NCI-H1694 (cell line): ENCODE data around the gene ADGRG7.

Experiments
- DNase-seq: peaks from one replicate; lab custom pipeline; 2025; lab: John Stamatoyannopoulos, UW

ADGRG7 gene

DNA sequence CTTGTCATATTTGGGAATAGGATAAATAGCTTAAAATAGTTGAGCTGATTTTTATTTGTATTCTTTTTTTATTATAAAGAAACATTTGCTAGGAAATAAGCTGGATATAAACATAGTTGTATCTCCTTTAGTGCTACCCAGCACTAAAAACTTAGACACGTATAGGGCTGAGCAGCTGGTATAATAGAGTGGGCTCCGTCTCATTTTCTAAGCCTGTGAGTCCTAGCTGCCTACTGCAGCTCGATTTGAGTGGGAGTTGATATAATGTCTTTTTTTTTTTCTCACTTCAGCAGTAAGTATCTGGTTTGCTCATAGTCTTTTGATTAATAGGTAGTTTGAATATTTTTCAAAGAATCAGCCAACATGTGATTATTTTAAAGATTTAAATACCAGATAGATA lies 134.1 kb downstream of the ADGRG7 start:
- no peak for DNase-seq

DNA sequence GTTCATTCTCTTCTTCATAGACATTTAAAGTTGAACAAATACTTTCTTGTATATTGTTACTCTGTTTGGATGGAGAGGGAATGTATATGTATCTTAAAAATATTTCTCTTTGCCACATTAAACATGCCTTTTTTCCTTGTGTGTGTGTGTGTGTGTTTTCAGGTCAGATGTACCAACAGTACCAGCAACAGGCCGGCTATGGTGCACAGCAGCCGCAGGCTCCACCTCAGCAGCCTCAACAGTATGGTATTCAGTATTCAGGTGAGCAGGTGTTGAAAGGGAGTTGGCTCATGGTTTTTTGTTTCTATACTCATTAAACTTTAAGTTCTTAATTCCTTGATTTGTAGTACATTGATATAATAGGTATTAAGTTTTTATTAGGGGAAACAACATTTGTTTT lies 135.3 kb downstream of the ADGRG7 start:
- DNase-seq = no peak
